Progenitor cell of endocrine pancreas (in vitro differentiated cells): ENCODE results near the gene SPTBN1. TPM values are rescaled to one million over a fixed set of nuclear protein-coding genes. Genes with fewer than 3 reads are reported as not detected.

ENCODE experiments used
- DNase-seq: peaks from one replicate; pipeline ENCODE4 v3.0.0; 2021; ENCODE audit warnings: low spot score; ENCODE audit not compliant: unreplicated experiment
- H3K27ac Mint-ChIP-seq: 2 replicates; pipeline ENCODE4 v1.8.0; 2021; ENCODE audit warnings: mild to moderate bottlenecking, moderate library complexity, mixed read lengths
- H3K27me3 Mint-ChIP-seq: 2 replicates; pipeline ENCODE4 v1.8.0; 2021; ENCODE audit warnings: mixed read lengths
- H3K36me3 Mint-ChIP-seq: 2 replicates; pipeline ENCODE4 v1.8.0; 2022; ENCODE audit warnings: mixed read lengths; ENCODE audit not compliant: insufficient read depth
- H3K4me1 Mint-ChIP-seq: 2 replicates; pipeline ENCODE4 v1.8.0; 2021; ENCODE audit warnings: low read depth, mixed read lengths
- H3K4me3 Mint-ChIP-seq: 2 replicates; pipeline ENCODE4 v1.8.0; 2021; ENCODE audit warnings: low read depth, mild to moderate bottlenecking, moderate library complexity, mixed read lengths
- H3K9me3 Mint-ChIP-seq: 2 replicates; pipeline ENCODE4 v1.8.0; 2021; ENCODE audit warnings: low read depth, mixed read lengths
- CTCF ChIP-seq: fragments of 200-600 bp; sonication (generic); IDR thresholded peaks from one replicate; pipeline ENCODE4 v1.5.0; 2021; ENCODE audit warnings: antibody characterized with exemption, mild to moderate bottlenecking; ENCODE audit not compliant: unreplicated experiment
- total RNA-seq: library from RNA; stranded (reverse); gene quantifications from 2 replicates; pipeline ENCODE4 v1.2.1, GENCODE V29; 2021

Gene SPTBN1
- total RNA-seq, 1 donor from 2014 or later = 287 TPM

GRCh38 chr2:54639609-54640008, 183.5 kb downstream of the SPTBN1 start:
- Mint-ChIP-seq H3K27ac (no peak overlapping the region), H3K4me3 (no peak overlapping the region), H3K4me1 (peaks cover 10% of the 10 kb centered on the region), H3K36me3 (peaks cover 27% of the 10 kb centered on the region), H3K9me3 (no peaks in the 10 kb centered on the region), H3K27me3 (no peaks in the 10 kb centered on the region)
- no peak for DNase-seq
- no peak for TF ChIP-seq CTCF

- no peaks in the 10 kb centered on the region for H3K27me3 Mint-ChIP-seq
- no peak for TF ChIP-seq CTCF
- no peaks in the 10 kb centered on the region for H3K9me3 Mint-ChIP-seq
- no peak overlapping the region for H3K4me3 Mint-ChIP-seq
- no peak for DNase-seq
- peaks cover 34% of the 10 kb centered on the region for H3K36me3 Mint-ChIP-seq
- peak overlapping the region; percentile 86 for H3K27ac Mint-ChIP-seq
- H3K4me1 Mint-ChIP-seq = peaks cover 10% of the 10 kb centered on the region
Measured at GRCh38 chr2:54640834-54641540, 184.9 kb downstream of the SPTBN1 start.

- peak overlapping the region; percentile 86 for H3K27ac Mint-ChIP-seq
- H3K36me3 Mint-ChIP-seq = peaks cover 39% of the 10 kb centered on the region
- TF ChIP-seq CTCF = no peak
- no peaks in the 10 kb centered on the region for H3K9me3 Mint-ChIP-seq
- H3K4me3 Mint-ChIP-seq = no peak overlapping the region
- H3K27me3 Mint-ChIP-seq = no peaks in the 10 kb centered on the region
- DNase-seq = no peak
- H3K4me1 Mint-ChIP-seq = peaks cover 10% of the 10 kb centered on the region
Measured at GRCh38 chr2:54641988-54642387, 185.9 kb downstream of the SPTBN1 start.

GRCh38 chr2:54642677-54643430, 186.7 kb downstream of the SPTBN1 start:
- no peaks in the 10 kb centered on the region for H3K27me3 Mint-ChIP-seq
- H3K36me3 Mint-ChIP-seq = peaks cover 45% of the 10 kb centered on the region
- DNase-seq = no peak
- H3K4me1 Mint-ChIP-seq = peaks cover 10% of the 10 kb centered on the region
- peak overlapping the region; percentile 31 for H3K27ac Mint-ChIP-seq
- no peaks in the 10 kb centered on the region for H3K9me3 Mint-ChIP-seq
- TF ChIP-seq CTCF = no peak
- no peak overlapping the region for H3K4me3 Mint-ChIP-seq

- H3K36me3 Mint-ChIP-seq = peaks cover 47% of the 10 kb centered on the region
- no peak overlapping the region for H3K4me3 Mint-ChIP-seq
- peak overlapping the region; percentile 18 for H3K27ac Mint-ChIP-seq
- no peak for DNase-seq
- H3K27me3 Mint-ChIP-seq = no peaks in the 10 kb centered on the region
- TF ChIP-seq CTCF = no peak
- H3K4me1 Mint-ChIP-seq = peaks cover 10% of the 10 kb centered on the region
- no peaks in the 10 kb centered on the region for H3K9me3 Mint-ChIP-seq
Measured at GRCh38 chr2:54644236-54644635, 188.1 kb downstream of the SPTBN1 start.
